CD14-positive monocyte (primary cell): Measurements from ENCODE around the gene CDC14A. TPM values are rescaled to one million over a fixed set of nuclear protein-coding genes. Genes with fewer than 3 reads are reported as not detected.

ENCODE experiments used
- DNase-seq, 3 donors: peaks; one replicate each; pipeline ENCODE4 v3.0.0-alpha.2; 2011 to 2022
- H2AFZ ChIP-seq: 2 replicates; pipeline ENCODE4 v1.6.0; 2012; ENCODE audit warnings: mild to moderate bottlenecking, low read depth, low read length, inconsistent platforms; ENCODE audit not compliant: insufficient read depth, poor library complexity, severe bottlenecking
- H3K27ac ChIP-seq, 2 donors: 1 replicate in 1 of 2; 2 replicates in 1 of 2; pipeline ENCODE4 v1.5.1; 2012 to 2013; ENCODE audit warnings: low read length in 2 of 2, control low read depth in 1 of 2, inconsistent platforms in 1 of 2, low read depth in 1 of 2, mild to moderate bottlenecking in 1 of 2
- H3K27me3 ChIP-seq, 2 donors: one replicate each; pipeline versions ENCODE4 v1.6.0 to v1.6.1; 2011 to 2013; ENCODE audit warnings: low read length in 2 of 2; ENCODE audit not compliant: control insufficient read depth in 2 of 2, insufficient read depth in 2 of 2
- H3K36me3 ChIP-seq, 2 donors: replicated peaks in 1 of 2; 1 replicate in 1 of 2; 2 replicates in 1 of 2; pipeline versions ENCODE4 v1.5.1 to v1.6.1; 2012 to 2013; ENCODE audit warnings: low read length in 2 of 2, control low read depth in 1 of 2, inconsistent platforms in 1 of 2, mild to moderate bottlenecking in 1 of 2; ENCODE audit not compliant: insufficient read depth in 2 of 2, control insufficient read depth in 1 of 2
- H3K4me1 ChIP-seq, 2 donors: 1 replicate in 1 of 2; 2 replicates in 1 of 2; pipeline versions ENCODE4 v1.5.1 to v1.6.1; 2012 to 2013; ENCODE audit warnings: low read length in 2 of 2, control low read depth in 1 of 2, inconsistent platforms in 1 of 2, mild to moderate bottlenecking in 1 of 2, moderate library complexity in 1 of 2; ENCODE audit not compliant: insufficient read depth in 2 of 2, control insufficient read depth in 1 of 2
- H3K4me2 ChIP-seq: replicated peaks from 2 replicates; pipeline ENCODE3; 2012; ENCODE audit warnings: low read length, moderate library complexity, mild to moderate bottlenecking; ENCODE audit not compliant: poor library complexity, severe bottlenecking; ENCODE audit errors: extremely low read depth
- H3K4me3 ChIP-seq, 3 experiments: fragments of 200-600 bp in 1 of 3; sonication (generic) in 1 of 3; replicated peaks in 1 of 3; 1 replicate in 2 of 3; 2 replicates in 1 of 3; pipeline ENCODE4 v1.5.1; 2011 to 2013; ENCODE audit warnings: low read length in 3 of 3, mild to moderate bottlenecking in 3 of 3, control low read depth in 2 of 3, low read depth in 2 of 3, inconsistent platforms in 1 of 3, moderate library complexity in 1 of 3
- H3K79me2 ChIP-seq: 2 replicates; pipeline ENCODE4 v1.6.0; 2012; ENCODE audit warnings: mild to moderate bottlenecking, control low read depth, inconsistent platforms, low read length, moderate library complexity; ENCODE audit not compliant: insufficient read depth
- H3K9ac ChIP-seq: 2 replicates; pipeline ENCODE4 v1.6.0; 2017; ENCODE audit warnings: low read length, mild to moderate bottlenecking; ENCODE audit not compliant: insufficient read depth, poor library complexity, severe bottlenecking
- H3K9me3 ChIP-seq, 2 donors: replicated peaks in 1 of 2; 1 replicate in 1 of 2; 2 replicates in 1 of 2; pipeline versions ENCODE4 v1.5.1 to v1.6.1; 2012 to 2013; ENCODE audit warnings: low read length in 2 of 2, control low read depth in 1 of 2; ENCODE audit not compliant: control insufficient read depth in 1 of 2, insufficient read depth in 1 of 2
- H4K20me1 ChIP-seq: 2 replicates; pipeline ENCODE4 v1.6.0; 2012; ENCODE audit warnings: mild to moderate bottlenecking, low read length, control low read depth, moderate library complexity; ENCODE audit not compliant: insufficient read depth
- H3K27ac Mint-ChIP-seq, 7 donors: one replicate each; pipeline ENCODE4 v1.8.0; 2020; ENCODE audit warnings: mild to moderate bottlenecking in 7 of 7, mixed read lengths in 7 of 7, moderate library complexity in 6 of 7, inconsistent platforms in 2 of 7
- H3K27me3 Mint-ChIP-seq, 3 donors: one replicate each; pipeline ENCODE4 v1.8.0; 2021 to 2022; ENCODE audit warnings: low read depth in 3 of 3, mild to moderate bottlenecking in 3 of 3, mixed read lengths in 3 of 3, moderate library complexity in 3 of 3, inconsistent platforms in 1 of 3
- H3K36me3 Mint-ChIP-seq, 2 donors: one replicate each; pipeline ENCODE4 v1.8.0; 2020; ENCODE audit warnings: mixed read lengths in 2 of 2, inconsistent platforms in 1 of 2, mild to moderate bottlenecking in 1 of 2
- H3K4me1 Mint-ChIP-seq: one replicate; pipeline ENCODE4 v1.8.0; 2020; ENCODE audit warnings: mild to moderate bottlenecking, mixed read lengths
- H3K4me3 Mint-ChIP-seq, 2 donors: one replicate each; pipeline ENCODE4 v1.8.0; 2020; ENCODE audit warnings: mild to moderate bottlenecking in 2 of 2, mixed read lengths in 2 of 2, moderate library complexity in 1 of 2
- H3K9me3 Mint-ChIP-seq, 7 donors: one replicate each; pipeline ENCODE4 v1.8.0; 2020 to 2022; ENCODE audit warnings: mixed read lengths in 7 of 7, mild to moderate bottlenecking in 6 of 7, moderate library complexity in 6 of 7, inconsistent platforms in 2 of 7
- WGBS: methylation state at CpG from one replicate; pipeline ENCODE4 v1.1.5; 2013; ENCODE audit warnings: missing lambda C conversion rate; ENCODE audit not compliant: insufficient coverage; 5-methylcytosine and 5-hydroxymethylcytosine counted together
- intact Hi-C, 2 donors: fragments of 100-400 bp; cut with micrococcal nuclease; formaldehyde crosslinking; loops; one replicate each; pipeline versions ENCODE4 v1.15.0 to v1.15.1; 2023
- polyA plus RNA-seq, 3 donors: library from polyadenylated mRNA; depleted of rRNA in 1 of 3; unstranded in 2 of 3; stranded (reverse) in 1 of 3; fragments of 300-500 nt in 2 of 3; fragments of >200 nt in 1 of 3; fragmentation: Illumina TruSeq in 2 of 3; gene quantifications; 1 replicate in 2 of 3; 2 replicates in 1 of 3; pipeline ENCODE4 v1.2.3, GENCODE V29; 2012 to 2021
- TF ChIP-seq, protein P1 (sequence below): fragments of 200-600 bp; IDR thresholded peaks from one replicate; pipeline ENCODE4 v1.8.0; 2022; ENCODE audit warnings: antibody characterized with exemption, mild to moderate bottlenecking

Gene CDC14A
- polyA plus RNA-seq, 3 donors = 4.2 to 9.2 (median 6.1) TPM

DNA sequence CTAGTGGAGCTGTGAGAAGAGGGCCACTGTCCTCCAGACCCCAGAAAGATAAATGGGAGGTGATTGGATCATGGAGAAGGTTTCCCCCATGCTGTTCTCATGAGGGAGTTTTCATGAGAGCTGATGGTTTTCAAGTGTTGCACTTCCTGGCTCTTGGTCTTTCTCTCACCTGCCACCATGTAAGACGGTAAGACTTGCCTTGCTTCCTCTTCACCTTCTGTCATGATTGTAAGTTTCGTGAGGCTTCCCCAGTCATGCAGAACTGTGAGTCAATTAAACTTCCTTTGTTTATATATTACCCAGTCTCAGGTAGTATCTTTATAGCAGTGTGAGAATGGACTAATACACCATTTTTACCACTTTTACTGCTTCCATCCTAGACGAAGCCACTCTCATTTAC, 213.2 kb downstream of the CDC14A start:
- no peak overlapping the region for H3K4me3 Mint-ChIP-seq
- no peaks in the 10 kb centered on the region for H3K27me3 Mint-ChIP-seq
- intact Hi-C loops = no loop called here
- H3K4me1 ChIP-seq = no peaks in the 10 kb centered on the region
- TF ChIP-seq, protein P1, sequence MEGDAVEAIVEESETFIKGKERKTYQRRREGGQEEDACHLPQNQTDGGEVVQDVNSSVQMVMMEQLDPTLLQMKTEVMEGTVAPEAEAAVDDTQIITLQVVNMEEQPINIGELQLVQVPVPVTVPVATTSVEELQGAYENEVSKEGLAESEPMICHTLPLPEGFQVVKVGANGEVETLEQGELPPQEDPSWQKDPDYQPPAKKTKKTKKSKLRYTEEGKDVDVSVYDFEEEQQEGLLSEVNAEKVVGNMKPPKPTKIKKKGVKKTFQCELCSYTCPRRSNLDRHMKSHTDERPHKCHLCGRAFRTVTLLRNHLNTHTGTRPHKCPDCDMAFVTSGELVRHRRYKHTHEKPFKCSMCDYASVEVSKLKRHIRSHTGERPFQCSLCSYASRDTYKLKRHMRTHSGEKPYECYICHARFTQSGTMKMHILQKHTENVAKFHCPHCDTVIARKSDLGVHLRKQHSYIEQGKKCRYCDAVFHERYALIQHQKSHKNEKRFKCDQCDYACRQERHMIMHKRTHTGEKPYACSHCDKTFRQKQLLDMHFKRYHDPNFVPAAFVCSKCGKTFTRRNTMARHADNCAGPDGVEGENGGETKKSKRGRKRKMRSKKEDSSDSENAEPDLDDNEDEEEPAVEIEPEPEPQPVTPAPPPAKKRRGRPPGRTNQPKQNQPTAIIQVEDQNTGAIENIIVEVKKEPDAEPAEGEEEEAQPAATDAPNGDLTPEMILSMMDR = no peak
- no peak overlapping the region for H3K4me3 ChIP-seq
- no peak for DNase-seq
- H3K9me3 Mint-ChIP-seq = peaks cover 0 to 10% (median 2%) of the 10 kb centered on the region in 7 donors
- no peaks in the 10 kb centered on the region for H3K9me3 ChIP-seq
- no peaks in the 10 kb centered on the region for H3K79me2 ChIP-seq
- no peak overlapping the region for H3K27ac Mint-ChIP-seq
- H3K27ac ChIP-seq = no peak overlapping the region
- H3K4me1 Mint-ChIP-seq = no peaks in the 10 kb centered on the region
- WGBS = no CpG with 5 or more reads among the region's 3 CpGs
- H3K36me3 Mint-ChIP-seq = no peaks in the 10 kb centered on the region
- H3K27me3 ChIP-seq = no peaks in the 10 kb centered on the region
- H3K4me2 ChIP-seq = no peak overlapping the region
- no peaks in the 10 kb centered on the region for H4K20me1 ChIP-seq
- no peak overlapping the region for H3K9ac ChIP-seq
- H3K36me3 ChIP-seq = no peaks in the 10 kb centered on the region
- H2AFZ ChIP-seq = no peak overlapping the region

DNA sequence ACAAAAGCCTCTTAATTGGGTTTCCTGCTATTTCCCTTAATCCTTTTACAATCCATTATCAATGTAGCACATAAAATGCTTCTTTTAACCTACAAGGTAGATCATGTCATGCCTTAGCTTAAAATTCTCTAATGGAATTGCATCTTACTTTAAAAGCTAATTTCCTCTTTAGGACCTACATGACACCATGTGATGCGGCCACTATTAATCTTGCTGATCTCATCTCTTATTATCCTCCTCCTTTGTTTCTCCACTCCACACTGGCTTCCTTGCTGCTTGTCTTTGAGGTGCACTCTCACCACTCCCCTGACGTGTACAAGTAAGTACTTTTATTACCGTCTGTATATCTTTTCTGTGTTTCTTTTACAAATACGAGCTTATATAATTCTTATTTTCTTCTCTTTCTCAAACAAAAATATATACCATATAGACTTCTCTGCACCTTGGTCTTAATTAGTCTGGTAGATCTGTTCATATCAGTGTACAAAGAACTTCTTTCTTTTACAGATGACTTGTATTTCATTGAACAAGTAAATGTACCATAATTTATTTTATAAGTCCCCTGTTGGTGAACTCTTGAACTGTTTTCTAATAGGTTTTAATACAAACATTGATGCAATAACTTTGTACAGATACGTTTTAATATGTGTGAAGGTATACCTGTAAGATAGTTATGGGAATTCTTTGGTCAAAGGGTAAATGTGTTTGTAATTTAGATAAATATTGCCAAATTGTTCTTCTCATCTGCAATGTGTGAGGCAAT, 213.8 kb downstream of the CDC14A start:
- Histone ChIP-seq H3K9me3 (peaks cover 0 to 3% of the 10 kb centered on the region in 2 donors), H4K20me1 (no peaks in the 10 kb centered on the region), H3K9ac (no peak overlapping the region), H2AFZ (no peak overlapping the region), H3K27ac (no peak overlapping the region), H3K79me2 (no peaks in the 10 kb centered on the region), H3K36me3 (no peaks in the 10 kb centered on the region), H3K4me3 (no peak overlapping the region), H3K27me3 (no peaks in the 10 kb centered on the region), H3K4me2 (no peak overlapping the region), H3K4me1 (no peaks in the 10 kb centered on the region)
- Mint-ChIP-seq H3K27me3 (no peaks in the 10 kb centered on the region), H3K4me1 (no peaks in the 10 kb centered on the region), H3K9me3 (peaks cover 0 to 13% (median 6%) of the 10 kb centered on the region in 7 donors), H3K4me3 (no peak overlapping the region), H3K27ac (no peak overlapping the region), H3K36me3 (no peaks in the 10 kb centered on the region)
- 33% methylated on average over 1 of the region's 5 CpGs for WGBS
- TF ChIP-seq, protein P1 = no peak
- intact Hi-C loops = no loop called here
- DNase-seq = no peak
